HG03342 (cell line): ENCODE measurements around the gene JRKL.

Experiments
- ATAC-seq: cut with Tn5 transposase; IDR thresholded peaks from one replicate; pipeline ENCODE4 v1.9.1; 2021; ENCODE audit warnings: mild to moderate bottlenecking, moderate library complexity; ENCODE audit not compliant: unreplicated experiment

Gene JRKL

GRCh38 chr11:96389720-96390487 is at the start of gene JRKL, which contains the start of gene CCDC82:
Gene JRKL (plus strand): TSS chr11:96390013. CDS start chr11:96390650, 637 bp downstream.
Gene CCDC82 (minus strand): TSS chr11:96389912. CDS start chr11:96384747, 5,165 bp downstream.
- peak; percentile 91 for ATAC-seq

- no peak for ATAC-seq
These were observed 49.3 kb upstream of the JRKL start for GRCh38 chr11:96340555-96340885.

GRCh38 chr11:96341211-96342013 is 48.4 kb upstream of the JRKL start:
- peak; percentile 37 for ATAC-seq

GRCh38 chr11:96342014-96342960 is 47.5 kb upstream of the JRKL start:
- ATAC-seq = no peak

- ATAC-seq = peak; percentile 81
These were observed 46.7 kb upstream of the JRKL start, which contains the start of gene MAML2 for GRCh38 chr11:96342961-96343711. Gene MAML2 (minus strand): TSS chr11:96343195. CDS start chr11:96341895, 1,300 bp downstream.

GRCh38 chr11:96356848-96357247 is 33.0 kb upstream of the JRKL start:
- no peak for ATAC-seq

GRCh38 chr11:96357794-96358193 is 32.0 kb upstream of the JRKL start:
- ATAC-seq = peak; percentile 58

- ATAC-seq = no peak
These were observed 31.5 kb upstream of the JRKL start for GRCh38 chr11:96358321-96358720.

- no peak for ATAC-seq
These were observed 28.0 kb upstream of the JRKL start for GRCh38 chr11:96361778-96362177.

GRCh38 chr11:96365493-96365892 is 24.3 kb upstream of the JRKL start:
- ATAC-seq = no peak

GRCh38 chr11:96366024-96366423 is 23.8 kb upstream of the JRKL start:
- ATAC-seq = no peak

- no peak for ATAC-seq
These were observed 22.5 kb upstream of the JRKL start for GRCh38 chr11:96367342-96367741.

- no peak for ATAC-seq
These were observed 16.0 kb upstream of the JRKL start for GRCh38 chr11:96373826-96374225.

GRCh38 chr11:96376796-96377195 is 13.0 kb upstream of the JRKL start:
- no peak for ATAC-seq

GRCh38 chr11:96384156-96384555 is 5.7 kb upstream of the JRKL start:
- ATAC-seq = no peak

GRCh38 chr11:96385187-96385586 is 4.6 kb upstream of the JRKL start:
- ATAC-seq = no peak

GRCh38 chr11:96388891-96389719 is 708 bp upstream of the JRKL start:
- ATAC-seq = peak; percentile 46

GRCh38 chr11:96390488-96390792 is 627 bp downstream of the JRKL start:
- no peak for ATAC-seq

GRCh38 chr11:96391698-96392307 is 2.0 kb downstream of the JRKL start:
- ATAC-seq = no peak
